Small intestine (tissue), 7 donors: ENCODE data around the gene NPR2. TPM values are rescaled to one million over a fixed set of nuclear protein-coding genes. Genes with fewer than 3 reads are reported as not detected.

Experiments used
- DNase-seq, 2 donors: peaks; one replicate each; pipeline versions ENCODE4 v3.0.0 to v3.0.0-alpha.2; 2013
- FAIRE-seq: peaks from 2 replicates; lab custom pipeline; 2012; peaks lifted over from hg19 to GRCh38; lab: Jason Lieb, UNC
- H3K27ac ChIP-seq, 3 donors: one replicate each; pipeline ENCODE4 v1.5.1; 2013; ENCODE audit warnings: low read length in 2 of 3, mild to moderate bottlenecking in 2 of 3, control low read depth in 1 of 3, inconsistent platforms in 1 of 3, low read depth in 1 of 3, moderate library complexity in 1 of 3
- H3K27me3 ChIP-seq, 3 donors: one replicate each; pipeline ENCODE4 v1.6.1; 2013; ENCODE audit warnings: low read length in 3 of 3, inconsistent platforms in 1 of 3; ENCODE audit not compliant: control insufficient read depth in 3 of 3, insufficient read depth in 3 of 3
- H3K36me3 ChIP-seq, 3 donors: one replicate each; pipeline ENCODE4 v1.6.1; 2013; ENCODE audit warnings: low read length in 3 of 3, inconsistent platforms in 1 of 3, low read depth in 1 of 3, mild to moderate bottlenecking in 1 of 3, moderate library complexity in 1 of 3; ENCODE audit not compliant: control insufficient read depth in 3 of 3, insufficient read depth in 2 of 3
- H3K4me1 ChIP-seq, 3 donors: one replicate each; pipeline ENCODE4 v1.6.1; 2013; ENCODE audit warnings: low read length in 2 of 3, inconsistent platforms in 1 of 3, low read depth in 1 of 3, mild to moderate bottlenecking in 1 of 3, moderate library complexity in 1 of 3; ENCODE audit not compliant: control insufficient read depth in 3 of 3, insufficient read depth in 2 of 3
- H3K4me3 ChIP-seq, 3 donors: one replicate each; pipeline ENCODE4 v1.5.1; 2013; ENCODE audit warnings: low read length in 3 of 3, control low read depth in 1 of 3, inconsistent platforms in 1 of 3, low read depth in 1 of 3, mild to moderate bottlenecking in 1 of 3, moderate library complexity in 1 of 3
- H3K9me3 ChIP-seq, 2 donors: one replicate each; pipeline ENCODE4 v1.6.1; 2013; ENCODE audit warnings: low read depth in 1 of 2, low read length in 1 of 2; ENCODE audit not compliant: control insufficient read depth in 2 of 2, insufficient read depth in 1 of 2
- WGBS, 3 donors: extraction: QIAGEN DNeasy Blood & Tissue Kit; methylation state at CpG; one replicate each; pipeline ENCODE4 v1.1.7; 2013; 5-methylcytosine and 5-hydroxymethylcytosine counted together
- polyA plus RNA-seq, 4 donors: library from polyadenylated mRNA; stranded (reverse) in 3 of 4; unstranded in 1 of 4; fragments of 200-250 nt in 3 of 4; fragments of 120-200 nt in 1 of 4; gene quantifications; one replicate each; pipeline versions ENCODE4 v1.2.1 to v1.2.3, GENCODE V29; 2013
- donor health status: healthy with polysubstance abuse.
- donor health status: control.
- donor health status: control.
- donor health status: Bipolar disorder and iron deficiency.
- donor health status: healthy.

Gene NPR2
- polyA plus RNA-seq, 4 donors = 0.89 to 12.0 (median 4.9) TPM

GRCh38 chr9:35854091-35854762 is 62.8 kb downstream of the NPR2 start:
- Histone ChIP-seq H3K36me3 (peaks cover 0 to 28% (median 0%) of the 10 kb centered on the region in 3 donors), H3K4me3 (no peak overlapping the region), H3K4me1 (no peaks in the 10 kb centered on the region), H3K27me3 (no peaks in the 10 kb centered on the region), H3K27ac (no peak overlapping the region), H3K9me3 (no peaks in the 10 kb centered on the region)
- FAIRE-seq = no peak
- DNase-seq = no peak
- WGBS, 3 donors = 82 to 90% (median 88%) methylated on average over 7 of the region's 7 CpGs

DNA sequence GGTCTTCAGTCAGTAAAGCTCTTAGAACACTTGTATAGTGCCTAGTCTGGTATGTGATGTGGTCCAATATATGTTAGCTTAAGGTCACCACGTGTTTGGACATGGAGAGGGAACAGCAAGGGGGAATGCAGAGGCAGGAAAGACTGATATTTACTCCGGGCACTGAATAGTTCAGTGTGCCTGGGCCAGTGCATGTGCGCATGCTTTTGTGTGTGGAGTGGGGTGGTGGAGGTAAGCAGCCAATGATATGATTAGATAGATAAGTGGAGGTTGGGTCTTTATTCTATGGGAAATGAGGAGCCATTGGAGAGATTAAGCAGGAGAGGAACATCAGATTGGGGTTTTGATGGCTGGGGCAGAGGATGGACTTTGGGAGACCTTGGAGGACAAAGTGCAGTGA is 64.8 kb downstream of the NPR2 start:
- H3K36me3 ChIP-seq = peaks cover 0 to 26% (median 0%) of the 10 kb centered on the region in 3 donors
- H3K4me3 ChIP-seq = no peak overlapping the region
- no peaks in the 10 kb centered on the region for H3K27me3 ChIP-seq
- DNase-seq (no peak), FAIRE-seq (no peak)
- 76 to 78% (median 76%) methylated on average over 3 of the region's 3 CpGs for WGBS, 3 donors
- peaks cover 0 to 3% (median 0%) of the 10 kb centered on the region in 3 donors for H3K4me1 ChIP-seq
- no peak overlapping the region for H3K27ac ChIP-seq
- H3K9me3 ChIP-seq = no peaks in the 10 kb centered on the region

- Histone ChIP-seq H3K27ac (no peak overlapping the region), H3K4me3 (no peak overlapping the region), H3K9me3 (no peaks in the 10 kb centered on the region), H3K36me3 (peaks cover 0 to 26% (median 0%) of the 10 kb centered on the region in 3 donors), H3K4me1 (peaks cover 0 to 3% (median 0%) of the 10 kb centered on the region in 3 donors), H3K27me3 (no peaks in the 10 kb centered on the region)
- 81 to 94% (median 88%) methylated on average over 5 of the region's 5 CpGs for WGBS, 3 donors
- DNase-seq = no peak
- no peak for FAIRE-seq
Observed at GRCh38 chr9:35856882-35857281, 65.5 kb downstream of the NPR2 start.

GRCh38 chr9:35858458-35858857 is 67.1 kb downstream of the NPR2 start:
- 64 to 72% (median 71%) methylated on average over 5 of the region's 5 CpGs for WGBS, 3 donors
- FAIRE-seq (no peak), DNase-seq (no peak)
- no peaks in the 10 kb centered on the region for H3K9me3 ChIP-seq
- H3K4me3 ChIP-seq = no peak overlapping the region
- H3K27ac ChIP-seq = no peak overlapping the region
- H3K4me1 ChIP-seq = peaks cover 0 to 3% (median 0%) of the 10 kb centered on the region in 3 donors
- H3K27me3 ChIP-seq = peaks cover 0 to 3% (median 0%) of the 10 kb centered on the region in 3 donors
- peaks cover 0 to 11% (median 0%) of the 10 kb centered on the region in 3 donors for H3K36me3 ChIP-seq

Other genes with a start within 250 kb of the NPR2 start
- gene TESK1, start 186.3 kb upstream of the NPR2 start, polyA plus RNA-seq = 10 to 100 TPM; 22.4 to 53.0 (median 43.1) TPM
- 1 to 10 TPM in 3 of 4 donors, under 1 TPM in 1; 0.54 to 2.3 (median 1.6) TPM for gene CD72, start 173.2 kb upstream of the NPR2 start, polyA plus RNA-seq
- gene SIT1, start 140.7 kb upstream of the NPR2 start, polyA plus RNA-seq = 1 to 10 TPM in 3 of 4 donors, under 1 TPM in 1; 0.89 to 5.9 (median 1.4) TPM
- 100 to 1,000 TPM in 1 of 4 donors, not detected in 3; 269 TPM for gene RMRP, start 133.6 kb upstream of the NPR2 start, polyA plus RNA-seq
- 10 to 100 TPM; 10.6 to 49.0 (median 27.3) TPM for gene CCDC107, start 133.3 kb upstream of the NPR2 start, polyA plus RNA-seq
- 1 to 10 TPM in 2 of 4 donors, under 1 TPM in 2; 0.54 to 8.7 (median 3.3) TPM for gene ARHGEF39, start 126.4 kb upstream of the NPR2 start, polyA plus RNA-seq
- 100 to 1,000 TPM in 1 of 4 donors, 1 to 10 TPM in 2, under 1 TPM in 1; 0.09 to 172 (median 4.4) TPM for gene CA9, start 117.7 kb upstream of the NPR2 start, polyA plus RNA-seq
- gene TPM2, start 101.7 kb upstream of the NPR2 start, polyA plus RNA-seq = 100 to 1,000 TPM in 1 of 4 donors, 10 to 100 TPM in 3; 23.0 to 253 (median 81.2) TPM
- gene TLN1, start 59.4 kb upstream of the NPR2 start, polyA plus RNA-seq = 100 to 1,000 TPM in 1 of 4 donors, 10 to 100 TPM in 3; 82.1 to 103 (median 88.5) TPM
- gene CREB3, start 58.9 kb upstream of the NPR2 start, polyA plus RNA-seq = 10 to 100 TPM; 22.3 to 31.2 (median 27.7) TPM
- 100 to 1,000 TPM in 3 of 4 donors, 10 to 100 TPM in 1; 63.4 to 176 (median 136) TPM for gene GBA2, start 42.4 kb upstream of the NPR2 start, polyA plus RNA-seq
- gene RGP1, start 42.3 kb upstream of the NPR2 start, polyA plus RNA-seq = 10 to 100 TPM in 3 of 4 donors, 1 to 10 TPM in 1; 8.1 to 20.9 (median 15.4) TPM
- under 1 TPM in 2 of 4 donors, not detected in 2; 0.18 to 0.52 TPM for gene MSMP, start 37.3 kb upstream of the NPR2 start, polyA plus RNA-seq
- gene SPAG8, start 20.7 kb downstream of the NPR2 start, polyA plus RNA-seq = under 1 TPM in 2 of 4 donors, not detected in 2; 0.49 to 0.72 TPM
- gene HINT2, start 23.5 kb downstream of the NPR2 start, polyA plus RNA-seq = 100 to 1,000 TPM in 2 of 4 donors, 10 to 100 TPM in 2; 34.4 to 138 (median 93.9) TPM
- under 1 TPM in 1 of 4 donors, not detected in 3; 0.09 TPM for gene FAM221B, start 37.1 kb downstream of the NPR2 start, polyA plus RNA-seq
- 10 to 100 TPM in 1 of 4 donors, 1 to 10 TPM in 2, under 1 TPM in 1; 0.89 to 35.9 (median 4.5) TPM for gene TMEM8B, start 37.6 kb downstream of the NPR2 start, polyA plus RNA-seq
- gene OR13J1, start 78.8 kb downstream of the NPR2 start, polyA plus RNA-seq = under 1 TPM in 1 of 4 donors, not detected in 3; 0.19 TPM
- gene HRCT1, start 114.6 kb downstream of the NPR2 start, polyA plus RNA-seq = 10 to 100 TPM in 1 of 4 donors, 1 to 10 TPM in 3; 1.8 to 17.8 (median 7.5) TPM
- under 1 TPM; 0.45 to 0.81 (median 0.54) TPM for gene SPAAR, start 117.9 kb downstream of the NPR2 start, polyA plus RNA-seq
- gene OR2S2, start 166.6 kb downstream of the NPR2 start, polyA plus RNA-seq = under 1 TPM in 1 of 4 donors, not detected in 3; 0.06 TPM
- 1 to 10 TPM in 2 of 4 donors, under 1 TPM in 1, not detected in 1; 0.81 to 5.0 (median 4.7) TPM for gene RECK, start 245.3 kb downstream of the NPR2 start, polyA plus RNA-seq